Measurements from ENCODE around the gene BLVRA.

Gene BLVRA

GRCh38 chr7:43749383-43749940 is 9.0 kb upstream of the BLVRA start:
- H3K9me3 ChIP-seq (ENCODE audit: control insufficient read depth, insufficient read depth, low read length), result no peaks in the 10 kb centered on the region
- no peak for DNase-seq (ENCODE audit: low read depth, low spot score)
- H3K4me3 ChIP-seq (ENCODE audit: low read length), result no peak overlapping the region
- no peaks in the 10 kb centered on the region for H3K4me1 ChIP-seq (ENCODE audit: control insufficient read depth, insufficient read depth, low read length)
- H3K27me3 ChIP-seq (ENCODE audit: control insufficient read depth, insufficient read depth, low read length), result no peaks in the 10 kb centered on the region
- no CpG with 5 or more reads among the region's 5 CpGs for WGBS (ENCODE audit: insufficient coverage, insufficient read length)
- H3K27ac ChIP-seq (ENCODE audit: low read length), result no peak overlapping the region
- H3K36me3 ChIP-seq (ENCODE audit: control insufficient read depth, insufficient read depth, low read length), result no peaks in the 10 kb centered on the region

- no CpG with 5 or more reads among the region's 14 CpGs for WGBS (ENCODE audit: insufficient coverage, insufficient read length)
- DNase-seq (ENCODE audit: low read depth, low spot score), result no peak
- Histone ChIP-seq H3K9me3 (ENCODE audit: control insufficient read depth, insufficient read depth, low read length) (no peaks in the 10 kb centered on the region), H3K4me1 (ENCODE audit: control insufficient read depth, insufficient read depth, low read length) (no peaks in the 10 kb centered on the region), H3K27me3 (ENCODE audit: control insufficient read depth, insufficient read depth, low read length) (no peaks in the 10 kb centered on the region), H3K36me3 (ENCODE audit: control insufficient read depth, insufficient read depth, low read length) (no peaks in the 10 kb centered on the region), H3K4me3 (ENCODE audit: low read length) (no peak overlapping the region), H3K27ac (ENCODE audit: low read length) (no peak overlapping the region)
Observed at GRCh38 chr7:43750016-43750887, 8.2 kb upstream of the BLVRA start.

GRCh38 chr7:43752411-43752810 is 6.1 kb upstream of the BLVRA start:
- no peaks in the 10 kb centered on the region for H3K4me1 ChIP-seq (ENCODE audit: control insufficient read depth, insufficient read depth, low read length)
- H3K9me3 ChIP-seq (ENCODE audit: control insufficient read depth, insufficient read depth, low read length), result no peaks in the 10 kb centered on the region
- peaks cover 3% of the 10 kb centered on the region for H3K27me3 ChIP-seq (ENCODE audit: control insufficient read depth, insufficient read depth, low read length)

GRCh38 chr7:43753271-43753810 is 5.1 kb upstream of the BLVRA start:
- Histone ChIP-seq H3K36me3 (ENCODE audit: control insufficient read depth, insufficient read depth, low read length) (no peaks in the 10 kb centered on the region), H3K9me3 (ENCODE audit: control insufficient read depth, insufficient read depth, low read length) (no peaks in the 10 kb centered on the region), H3K4me3 (ENCODE audit: low read length) (no peak overlapping the region), H3K27ac (ENCODE audit: low read length) (no peak overlapping the region), H3K4me1 (ENCODE audit: control insufficient read depth, insufficient read depth, low read length) (no peaks in the 10 kb centered on the region), H3K27me3 (ENCODE audit: control insufficient read depth, insufficient read depth, low read length) (peaks cover 8% of the 10 kb centered on the region)
- WGBS (ENCODE audit: insufficient coverage, insufficient read length), result no CpG with 5 or more reads among the region's 1 CpG
- DNase-seq (ENCODE audit: low read depth, low spot score), result no peak

More at GRCh38 chr7:43752411-43752810, 6.1 kb upstream of the BLVRA start:
- Histone ChIP-seq H3K27ac (ENCODE audit: low read length) (no peak overlapping the region), H3K36me3 (ENCODE audit: control insufficient read depth, insufficient read depth, low read length) (no peaks in the 10 kb centered on the region), H3K4me3 (ENCODE audit: low read length) (no peak overlapping the region)
- DNase-seq (ENCODE audit: low read depth, low spot score), result no peak
- no CpG with 5 or more reads among the region's 3 CpGs for WGBS (ENCODE audit: insufficient coverage, insufficient read length)

- Histone ChIP-seq H3K4me3 (ENCODE audit: low read length) (no peak overlapping the region), H3K4me1 (ENCODE audit: control insufficient read depth, insufficient read depth, low read length) (no peaks in the 10 kb centered on the region), H3K27me3 (ENCODE audit: control insufficient read depth, insufficient read depth, low read length) (peaks cover 8% of the 10 kb centered on the region), H3K9me3 (ENCODE audit: control insufficient read depth, insufficient read depth, low read length) (no peaks in the 10 kb centered on the region), H3K36me3 (ENCODE audit: control insufficient read depth, insufficient read depth, low read length) (no peaks in the 10 kb centered on the region), H3K27ac (ENCODE audit: low read length) (no peak overlapping the region)
- WGBS (ENCODE audit: insufficient coverage, insufficient read length), result no CpG with 5 or more reads among the region's 3 CpGs
- no peak for DNase-seq (ENCODE audit: low read depth, low spot score)
Observed at GRCh38 chr7:43753843-43754242, 4.6 kb upstream of the BLVRA start.

- no peak overlapping the region for H3K27ac ChIP-seq (ENCODE audit: low read length)
- peaks cover 10% of the 10 kb centered on the region for H3K27me3 ChIP-seq (ENCODE audit: control insufficient read depth, insufficient read depth, low read length)
- H3K9me3 ChIP-seq (ENCODE audit: control insufficient read depth, insufficient read depth, low read length), result no peaks in the 10 kb centered on the region
- H3K4me3 ChIP-seq (ENCODE audit: low read length), result no peak overlapping the region
- WGBS (ENCODE audit: insufficient coverage, insufficient read length), result no CpG with 5 or more reads among the region's 4 CpGs
- DNase-seq (ENCODE audit: low read depth, low spot score), result no peak
- no peaks in the 10 kb centered on the region; the same call in 1 of the 2 replicates for H3K4me1 ChIP-seq (ENCODE audit: control insufficient read depth, insufficient read depth, low read length)
- H3K36me3 ChIP-seq (ENCODE audit: control insufficient read depth, insufficient read depth, low read length), result no peaks in the 10 kb centered on the region
Observed at GRCh38 chr7:43754596-43754995, 3.9 kb upstream of the BLVRA start.

- WGBS (ENCODE audit: insufficient coverage, insufficient read length), result no CpG with 5 or more reads among the region's 1 CpG
- H3K36me3 ChIP-seq (ENCODE audit: control insufficient read depth, insufficient read depth, low read length), result no peaks in the 10 kb centered on the region
- H3K27me3 ChIP-seq (ENCODE audit: control insufficient read depth, insufficient read depth, low read length), result peaks cover 10% of the 10 kb centered on the region
- DNase-seq (ENCODE audit: low read depth, low spot score), result no peak
- no peaks in the 10 kb centered on the region; the same call in 1 of the 2 replicates for H3K4me1 ChIP-seq (ENCODE audit: control insufficient read depth, insufficient read depth, low read length)
- no peaks in the 10 kb centered on the region for H3K9me3 ChIP-seq (ENCODE audit: control insufficient read depth, insufficient read depth, low read length)
- no peak overlapping the region for H3K4me3 ChIP-seq (ENCODE audit: low read length)
- H3K27ac ChIP-seq (ENCODE audit: low read length), result no peak overlapping the region
Observed at GRCh38 chr7:43756368-43757072, 2.0 kb upstream of the BLVRA start.

GRCh38 chr7:43757073-43757720 is 1.3 kb upstream of the BLVRA start:
- H3K4me3 ChIP-seq (ENCODE audit: low read length), result no peak overlapping the region
- no peaks in the 10 kb centered on the region; the same call in 1 of the 2 replicates for H3K4me1 ChIP-seq (ENCODE audit: control insufficient read depth, insufficient read depth, low read length)
- WGBS (ENCODE audit: insufficient coverage, insufficient read length), result no CpG with 5 or more reads among the region's 2 CpGs
- H3K36me3 ChIP-seq (ENCODE audit: control insufficient read depth, insufficient read depth, low read length), result no peaks in the 10 kb centered on the region
- no peaks in the 10 kb centered on the region for H3K9me3 ChIP-seq (ENCODE audit: control insufficient read depth, insufficient read depth, low read length)
- peaks cover 10% of the 10 kb centered on the region for H3K27me3 ChIP-seq (ENCODE audit: control insufficient read depth, insufficient read depth, low read length)
- H3K27ac ChIP-seq (ENCODE audit: low read length), result no peak overlapping the region
- no peak for DNase-seq (ENCODE audit: low read depth, low spot score)

- no peak overlapping the region for H3K27ac ChIP-seq (ENCODE audit: low read length)
Observed at GRCh38 chr7:43758822-43759683, 573 bp downstream of the BLVRA start.

More at GRCh38 chr7:43758822-43759683, 573 bp downstream of the BLVRA start:
- Histone ChIP-seq H3K4me3 (ENCODE audit: low read length) (peak overlapping the region; percentile 92; the same call in 1 of the 2 replicates), H3K9me3 (ENCODE audit: control insufficient read depth, insufficient read depth, low read length) (no peaks in the 10 kb centered on the region), H3K27me3 (ENCODE audit: control insufficient read depth, insufficient read depth, low read length) (peaks cover 10% of the 10 kb centered on the region), H3K36me3 (ENCODE audit: control insufficient read depth, insufficient read depth, low read length) (no peaks in the 10 kb centered on the region), H3K4me1 (ENCODE audit: control insufficient read depth, insufficient read depth, low read length) (peaks cover 2% of the 10 kb centered on the region)
- whole genome bisulfite sequencing (ENCODE audit: insufficient coverage, insufficient read length), result no CpG with 5 or more reads among the region's 56 CpGs
- DNase-seq (ENCODE audit: low read depth, low spot score), result no peak

Data from iPS DF 6.9 (cell line).